NCI-H146 (cell line): ENCODE measurements around the gene CSMD2.

Experiments used
- DNase-seq: peaks from one replicate; lab custom pipeline; 2025; lab: John Stamatoyannopoulos, UW

CSMD2 gene

GRCh38 chr1:33601751-33602150 lies 563.3 kb downstream of the CSMD2 start:
- no peak for DNase-seq

- DNase-seq, result no peak
Observed at GRCh38 chr1:33599516-33600115, 565.4 kb downstream of the CSMD2 start.

- no peak for DNase-seq
Observed at GRCh38 chr1:33588726-33589125, 576.3 kb downstream of the CSMD2 start.

- DNase-seq, result no peak
Observed at GRCh38 chr1:33586795-33587194, 578.2 kb downstream of the CSMD2 start.

- DNase-seq, result no peak
Observed at GRCh38 chr1:33586106-33586505, 578.9 kb downstream of the CSMD2 start.

- no peak for DNase-seq
Observed at GRCh38 chr1:33583567-33583966, 581.5 kb downstream of the CSMD2 start.

- DNase-seq, result no peak
Observed at GRCh38 chr1:33578557-33579448, 586.2 kb downstream of the CSMD2 start.

- DNase-seq, result no peak
Observed at GRCh38 chr1:33577663-33578062, 587.4 kb downstream of the CSMD2 start.

- DNase-seq, result no peak
Observed at GRCh38 chr1:33576821-33577599, 588.0 kb downstream of the CSMD2 start.

- no peak for DNase-seq
Observed at GRCh38 chr1:33575324-33575879, 589.6 kb downstream of the CSMD2 start.

GRCh38 chr1:33573661-33574060 lies 591.4 kb downstream of the CSMD2 start:
- no peak for DNase-seq

- no peak for DNase-seq
Observed at GRCh38 chr1:33572387-33572786, 592.6 kb downstream of the CSMD2 start.

- DNase-seq, result no peak
Observed at GRCh38 chr1:33569331-33569730, 595.7 kb downstream of the CSMD2 start.

GRCh38 chr1:33563699-33564098 lies 601.3 kb downstream of the CSMD2 start:
- no peak for DNase-seq

GRCh38 chr1:33562563-33562962 lies 602.5 kb downstream of the CSMD2 start:
- DNase-seq, result no peak

GRCh38 chr1:33561576-33561975 lies 603.5 kb downstream of the CSMD2 start:
- DNase-seq, result no peak

GRCh38 chr1:33560680-33561079 lies 604.4 kb downstream of the CSMD2 start:
- no peak for DNase-seq

- no peak for DNase-seq
Observed at GRCh38 chr1:33548721-33549120, 616.3 kb downstream of the CSMD2 start.

GRCh38 chr1:33548319-33548718 lies 616.7 kb downstream of the CSMD2 start:
- DNase-seq, result no peak

GRCh38 chr1:33547576-33547975 lies 617.5 kb downstream of the CSMD2 start:
- DNase-seq, result no peak

GRCh38 chr1:33541966-33542365 lies 623.1 kb downstream of the CSMD2 start:
- DNase-seq, result no peak

GRCh38 chr1:33537885-33538284 lies 627.1 kb downstream of the CSMD2 start:
- no peak for DNase-seq
